HCT116 (cell line): Measurements from ENCODE around the gene GALNT2. TPM values are rescaled to one million over a fixed set of nuclear protein-coding genes. Genes with fewer than 3 reads are reported as not detected.

ENCODE experiments used
- ATAC-seq: fragments of 200-7000 bp; cut with Tn5 transposase; 2 replicates; pipeline ENCODE4 v1.9.1; 2020; ENCODE audit warnings: mild to moderate bottlenecking, moderate library complexity
- BruUV-seq: library from RNA; stranded (reverse); fragments of 400-500 nt; replicated peaks from 2 replicates; lab custom pipeline; 2021; lab: Mats Ljungman, UMichigan
- CTCF ChIA-PET: fragments of 300-600 bp; sonication (Branson Sonifier 250); formaldehyde crosslinking; loops from one replicate; lab custom pipeline; 2021; ENCODE audit warnings: antibody characterized with exemption; lab: Charles Lee
- POLR2A ChIA-PET: fragments of 300-600, 350-600 bp; sonication (Branson Sonifier 250); formaldehyde crosslinking; loops from one replicate; lab custom pipeline; 2021; ENCODE audit warnings: antibody characterized with exemption; lab: Charles Lee
- RAD21 ChIA-PET, 2 experiments: fragments of 300-600 bp; sonication (Branson Sonifier 250); formaldehyde crosslinking; loops; one replicate each; lab custom pipeline; 2023; ENCODE audit warnings: low total read pairs in 2 of 2; ENCODE audit not compliant: uncharacterized antibody in 2 of 2, unreplicated experiment in 2 of 2, low non-redundant PET in 1 of 2; lab: Charles Lee
- DNase-seq: peaks from one replicate; pipeline ENCODE4 v3.0.0-alpha.2; 2010; ENCODE audit warnings: low read depth, low spot score
- H2AFZ ChIP-seq: fragments of 200-600 bp; shearing (Covaris generic), sonication (generic); 2 replicates; pipeline ENCODE4 v1.6.1; 2017; ENCODE audit warnings: low read depth, mixed run types, mixed read lengths, antibody characterized with exemption, low read length; ENCODE audit not compliant: poor library complexity, severe bottlenecking
- H3K27ac ChIP-seq: 2 replicates; pipeline ENCODE4 v1.5.1; 2012; ENCODE audit warnings: low read depth, low read length
- H3K27me3 ChIP-seq: fragments of 200-600 bp; sonication (generic); 2 replicates; pipeline ENCODE4 v1.6.1; 2016; ENCODE audit warnings: mixed run types, low read length, mixed read lengths; ENCODE audit not compliant: insufficient read depth
- H3K36me3 ChIP-seq, 2 experiments: fragments of 200-500 bp in 1 of 2; fragments of 200-600 bp in 1 of 2; sonication (Bioruptor generic) in 1 of 2; sonication (generic) in 1 of 2; 2 replicates each; pipeline versions ENCODE4 v1.5.1 to v1.6.1; 2014 to 2016; ENCODE audit warnings: low read length in 2 of 2, inconsistent platforms in 1 of 2, mixed read lengths in 1 of 2, mixed run types in 1 of 2; ENCODE audit not compliant: insufficient read depth in 2 of 2, control insufficient read depth in 1 of 2
- H3K4me1 ChIP-seq, 2 experiments: fragments of 200-600 bp in 1 of 2; sonication (generic) in 1 of 2; 2 replicates each; pipeline versions ENCODE4 v1.5.1 to v1.6.1; 2012 to 2017; ENCODE audit warnings: low read length in 2 of 2, inconsistent platforms in 1 of 2, mild to moderate bottlenecking in 1 of 2, mixed read lengths in 1 of 2, mixed run types in 1 of 2, moderate library complexity in 1 of 2; ENCODE audit not compliant: insufficient read depth in 2 of 2, control insufficient read depth in 1 of 2
- H3K4me2 ChIP-seq: fragments of 200-600 bp; sonication (generic); 2 replicates; pipeline ENCODE4 v1.6.1; 2017; ENCODE audit warnings: mixed run types, low read length, mixed read lengths
- H3K4me3 ChIP-seq, 2 experiments: fragments of 200-600 bp in 1 of 2; sonication (generic) in 1 of 2; replicated peaks in 1 of 2; 2 replicates each; pipeline ENCODE4 v1.5.1; 2011 to 2016; ENCODE audit warnings: low read length in 2 of 2, control low read depth in 1 of 2, low read depth in 1 of 2, mild to moderate bottlenecking in 1 of 2, mixed read lengths in 1 of 2, mixed run types in 1 of 2
- H3K79me2 ChIP-seq: fragments of 200-600 bp; sonication (generic); 2 replicates; pipeline ENCODE4 v1.6.1; 2017; ENCODE audit warnings: mild to moderate bottlenecking, mixed run types, low read length, moderate library complexity, mixed read lengths; ENCODE audit not compliant: insufficient read depth
- H3K9ac ChIP-seq: fragments of 200-600 bp; sonication (generic); 2 replicates; pipeline ENCODE4 v1.6.1; 2016; ENCODE audit warnings: low read length, mixed read lengths
- H3K9me2 ChIP-seq: fragments of 200-600 bp; sonication (generic), shearing (Covaris generic); 2 replicates; pipeline ENCODE4 v1.6.1; 2017; ENCODE audit warnings: mixed run types, mild to moderate bottlenecking, moderate library complexity; ENCODE audit not compliant: insufficient read depth
- H3K9me3 ChIP-seq, 2 experiments: fragments of 200-500 bp in 1 of 2; fragments of 200-600 bp in 1 of 2; sonication (Bioruptor generic) in 1 of 2; sonication (generic) in 1 of 2; 2 replicates each; pipeline ENCODE4 v1.6.1; 2014 to 2017; ENCODE audit warnings: low read length in 2 of 2, mixed read lengths in 2 of 2, inconsistent platforms in 1 of 2, low read depth in 1 of 2, mild to moderate bottlenecking in 1 of 2, mixed run types in 1 of 2, moderate library complexity in 1 of 2; ENCODE audit not compliant: control insufficient read depth in 1 of 2, insufficient read depth in 1 of 2
- H4K20me1 ChIP-seq: fragments of 200-600 bp; sonication (generic), shearing (Covaris generic); 2 replicates; pipeline ENCODE4 v1.6.1; 2017; ENCODE audit warnings: mixed run types, mild to moderate bottlenecking, moderate library complexity; ENCODE audit not compliant: insufficient read depth
- CTCF ChIP-seq, 3 experiments: fragments of 200-600 bp in 1 of 3; sonication (generic) in 1 of 3; IDR thresholded peaks in 2 of 3; conservative IDR thresholded peaks in 1 of 3; 2 replicates each; pipeline ENCODE4 v1.5.1; 2012 to 2017; ENCODE audit warnings: low read depth in 2 of 3, low read length in 2 of 3, antibody characterized with exemption in 1 of 3, borderline replicate concordance in 1 of 3, control low read depth in 1 of 3, mild to moderate bottlenecking in 1 of 3, mixed read lengths in 1 of 3, mixed run types in 1 of 3, moderate library complexity in 1 of 3; ENCODE audit not compliant: insufficient read depth in 1 of 3
- EZH2phosphoT487 ChIP-seq: fragments of 200-600 bp; IDR thresholded peaks from 2 replicates; pipeline ENCODE4 v1.6.1; 2018; ENCODE audit warnings: antibody characterized with exemption, borderline replicate concordance
- FOSL1 ChIP-seq: IDR thresholded peaks from 2 replicates; pipeline ENCODE4 v1.6.1; 2012; ENCODE audit warnings: low read depth
- JUND ChIP-seq: IDR thresholded peaks from 2 replicates; pipeline ENCODE4 v1.6.1; 2012
- MAX ChIP-seq: IDR thresholded peaks from 2 replicates; pipeline ENCODE4 v1.6.1; 2012
- POLR2A ChIP-seq: IDR thresholded peaks from 2 replicates; pipeline ENCODE4 v1.7.0; 2011; ENCODE audit warnings: borderline replicate concordance; ENCODE audit not compliant: insufficient read depth, insufficient read length; ENCODE audit errors: extremely low read depth
- RAD21 ChIP-seq: IDR thresholded peaks from 2 replicates; pipeline ENCODE4 v1.6.1; 2012; ENCODE audit warnings: low read depth, mild to moderate bottlenecking
- REST ChIP-seq: IDR thresholded peaks from 2 replicates; pipeline ENCODE4 v1.6.1; 2012; ENCODE audit warnings: low read depth
- SRF ChIP-seq: IDR thresholded peaks from 2 replicates; pipeline ENCODE4 v1.6.1; 2012; ENCODE audit warnings: low read depth
- TCF7L2 ChIP-seq: IDR thresholded peaks from 2 replicates; pipeline ENCODE4 v1.7.0; 2011; ENCODE audit warnings: borderline replicate concordance, inconsistent platforms; ENCODE audit not compliant: insufficient read depth, insufficient read length; ENCODE audit errors: extremely low read depth
- ZFX ChIP-seq: fragments of 450-650 bp; IDR thresholded peaks from 2 replicates; pipeline ENCODE4 v1.6.1; 2017
- ZNF274 ChIP-seq: fragments of 200-500 bp; sonication (Bioruptor generic); IDR thresholded peaks from 2 replicates; pipeline ENCODE4 v1.6.1; 2014; ENCODE audit warnings: mild to moderate bottlenecking, low read depth, low read length, inconsistent platforms
- intact Hi-C: fragments of 100-400 bp; cut with micrococcal nuclease; formaldehyde crosslinking; loops from 2 replicates; pipeline ENCODE4 v1.10.0; 2022
- total RNA-seq: library from RNA; stranded (reverse); gene quantifications from one replicate; pipeline ENCODE4 v1.2.1, GENCODE V29; 2021; ENCODE audit not compliant: unreplicated experiment

GALNT2 gene
- total RNA-seq, 1 experiment from 2014 or later = 40.8 TPM

GRCh38 chr1:230281556-230281955, 214.5 kb downstream of the GALNT2 start:
- ChIA-PET POLR2A (no interaction called here), CTCF (interaction anchor here (0.6 kb wide), 1 partner anchor 433 kb away, joined by 3 read pairs; no protein-coding TSS in a partner anchor), RAD21 (no interaction called here)
- Histone ChIP-seq H3K4me3 (no peak overlapping the region), H3K4me2 (no peak overlapping the region), H3K4me1 (no peaks in the 10 kb centered on the region), H3K9ac (no peak overlapping the region), H3K9me2 (no peaks in the 10 kb centered on the region), H3K9me3 (no peaks in the 10 kb centered on the region), H3K36me3 (no peaks in the 10 kb centered on the region), H3K79me2 (no peaks in the 10 kb centered on the region), H3K27ac (no peak overlapping the region), H4K20me1 (no peaks in the 10 kb centered on the region), H2AFZ (no peak overlapping the region), H3K27me3 (no peaks in the 10 kb centered on the region)
- TF ChIP-seq EZH2phosphoT487 (no peak), JUND (no peak), CTCF (IDR thresholded peaks at IDR 0.05 in 2 of 3, conservative IDR thresholded peaks at IDR 0.05 in 1 of 3; ENCODE audit: borderline replicate concordance in 1 of 3, insufficient read depth in 1 of 3, low read depth in 2 of 3, low read length in 2 of 3) (no peak), RAD21 (no peak), TCF7L2 (no peak), MAX (no peak), POLR2A (no peak), SRF (no peak)
- ATAC-seq = no peak
- intact Hi-C loops = no loop called here
- no peak for DNase-seq
- no TSS peak for BruUV-seq

GRCh38 chr1:230282157-230282556, 215.1 kb downstream of the GALNT2 start:
- DNase-seq (no peak), ATAC-seq (no peak)
- ChIA-PET POLR2A (no interaction called here), RAD21 (no interaction called here), CTCF (interaction anchor here (0.6 kb wide), 1 partner anchor 433 kb away, joined by 3 read pairs; no protein-coding TSS in a partner anchor)
- Histone ChIP-seq H2AFZ (no peak overlapping the region), H3K9ac (no peak overlapping the region), H3K27ac (no peak overlapping the region), H3K9me3 (no peaks in the 10 kb centered on the region), H3K4me1 (no peaks in the 10 kb centered on the region), H4K20me1 (no peaks in the 10 kb centered on the region), H3K79me2 (no peaks in the 10 kb centered on the region), H3K4me3 (no peak overlapping the region), H3K9me2 (no peaks in the 10 kb centered on the region), H3K27me3 (no peaks in the 10 kb centered on the region), H3K36me3 (no peaks in the 10 kb centered on the region), H3K4me2 (no peak overlapping the region)
- TF ChIP-seq MAX (no peak), FOSL1 (no peak), JUND (no peak), REST (no peak), ZNF274 (no peak), ZFX (no peak), SRF (no peak)
- intact Hi-C loops = no loop called here
- no TSS peak for BruUV-seq
